ENCODE data around the gene BORCS6. TPM values are rescaled to one million over a fixed set of nuclear protein-coding genes. Genes with fewer than 3 reads are reported as not detected.

Gene BORCS6
- total and polyA plus RNA-seq, 9 of the 15 experiments (the other 6 are each of a cell fraction or from before 2014, with no cell fraction given) = 0.01 to 7.4 (median 2.3) TPM

GRCh38 chr17:8209907-8210760 lies 20.2 kb upstream of the BORCS6 start, which contains the start of gene AURKB (continued):
- no peak for TF ChIP-seq TFE3 (CRISPR knock-in tag; IDR thresholded peaks at IDR 0.05)
- TF ChIP-seq TEAD1 (CRISPR knock-in tag; IDR thresholded peaks at IDR 0.05) = no peak
- no peak for TF ChIP-seq ADNP (tag; IDR thresholded peaks at IDR 0.05)
- no peak for TF ChIP-seq IRF9 (tag; IDR thresholded peaks at IDR 0.05)
- TF ChIP-seq FOXJ2 (tag; IDR thresholded peaks at IDR 0.05) = no peak
- peak; percentile 35; the same call in 1 of the 2 replicates for TF ChIP-seq CTBP1 (IDR thresholded peaks at IDR 0.05; ENCODE audit: borderline replicate concordance)
- TF ChIP-seq MCM7 (IDR thresholded peaks at IDR 0.05) = no peak
- peak; percentile 97 for TF ChIP-seq FOXM1 (IDR thresholded peaks at IDR 0.05; ENCODE audit: low read depth)
- TF ChIP-seq FOXM1 (CRISPR knock-in tag; IDR thresholded peaks at IDR 0.05; ENCODE audit: low read depth) = peak; percentile 92; the same call in 1 of the 2 replicates
- no peak for TF ChIP-seq BRF1 (IDR thresholded peaks at IDR 0.05; ENCODE audit: borderline replicate concordance, extremely low read depth, insufficient read length)
- no peak for TF ChIP-seq ZNF277 (CRISPR knock-in tag; IDR thresholded peaks at IDR 0.05; ENCODE audit: borderline replicate concordance)
- TF ChIP-seq ZBTB11 (CRISPR knock-in tag; IDR thresholded peaks at IDR 0.05) = 0 out of 6 replicates have a peak, but pooled peaks of 1 of the 3 experiments have one; percentile 17
- TF ChIP-seq ARID4B (CRISPR knock-in tag; IDR thresholded peaks at IDR 0.05) = peak; percentile 96
- TF ChIP-seq PHF20 (IDR thresholded peaks at IDR 0.05; ENCODE audit: partially characterized antibody) = no peak
